Spleen (tissue), 11 donors: ENCODE results near the gene HSPA2. TPM values are rescaled to one million over a fixed set of nuclear protein-coding genes. Genes with fewer than 3 reads are reported as not detected.

Experiments used
- DNase-seq: peaks from one replicate; pipeline ENCODE4 v3.0.0-alpha.2; 2020
- H3K27ac ChIP-seq, 8 donors: fragments of 200-600 bp; sonication (generic) in 7 of 8; 1 replicate in 4 of 8; 2 replicates in 4 of 8; pipeline versions ENCODE4 v1.5.0 to v1.8.0; 2016 to 2021; ENCODE audit warnings: inconsistent platforms in 4 of 8, mild to moderate bottlenecking in 4 of 8, moderate library complexity in 1 of 8
- H3K27me3 ChIP-seq, 7 donors: fragments of 200-600 bp; sonication (generic) in 6 of 7; replicated peaks in 1 of 7; 1 replicate in 4 of 7; 2 replicates in 3 of 7; pipeline versions ENCODE4 v1.5.0 to v1.8.0; 2016 to 2021; ENCODE audit warnings: inconsistent platforms in 3 of 7, mild to moderate bottlenecking in 1 of 7
- H3K36me3 ChIP-seq, 6 donors: fragments of 200-600 bp; sonication (generic) in 5 of 6; 1 replicate in 4 of 6; 2 replicates in 2 of 6; pipeline versions ENCODE4 v1.5.0 to v1.8.0; 2016 to 2021; ENCODE audit warnings: inconsistent platforms in 2 of 6
- H3K4me1 ChIP-seq, 6 donors: fragments of 200-600 bp; sonication (generic) in 5 of 6; 1 replicate in 3 of 6; 2 replicates in 3 of 6; pipeline versions ENCODE4 v1.5.0 to v1.8.0; 2016 to 2021; ENCODE audit warnings: inconsistent platforms in 3 of 6
- H3K4me3 ChIP-seq, 8 donors: fragments of 200-600 bp; sonication (generic) in 7 of 8; 1 replicate in 4 of 8; 2 replicates in 4 of 8; pipeline versions ENCODE4 v1.5.0 to v1.8.0; 2016 to 2021; ENCODE audit warnings: inconsistent platforms in 4 of 8, mild to moderate bottlenecking in 4 of 8, moderate library complexity in 2 of 8
- H3K9me3 ChIP-seq, 8 donors: fragments of 200-600 bp; sonication (generic) in 7 of 8; 1 replicate in 4 of 8; 2 replicates in 4 of 8; pipeline versions ENCODE4 v1.5.0 to v1.8.0; 2016 to 2021; ENCODE audit warnings: inconsistent platforms in 4 of 8
- POLR2A ChIP-seq, 3 donors: fragments of 450-650 bp; IDR thresholded peaks; one replicate each; pipeline ENCODE4 v1.5.1; 2017; ENCODE audit warnings: antibody characterized with exemption in 3 of 3, mild to moderate bottlenecking in 1 of 3
- POLR2AphosphoS5 ChIP-seq, 3 donors: sonication (generic); formaldehyde crosslinking; IDR thresholded peaks; one replicate each; pipeline ENCODE4 v1.5.1; 2017; ENCODE audit warnings: antibody characterized with exemption in 3 of 3
- WGBS, 5 donors: extraction: QIAGEN DNeasy Blood & Tissue Kit in 3 of 5; methylation state at CpG; one replicate each; pipeline versions ENCODE4 v1.1.5 to v1.1.7; 2013 to 2018; 5-methylcytosine and 5-hydroxymethylcytosine counted together
- intact Hi-C: fragments of 100-400 bp; cut with DNase I; formaldehyde crosslinking; loops from one replicate; pipeline ENCODE4 v1.15.0; 2023; ENCODE audit warnings: low total_unique reads
- polyA plus RNA-seq, 3 donors: library from polyadenylated mRNA; stranded (reverse); fragments of 200-250 nt; gene quantifications; one replicate each; pipeline ENCODE4 v1.2.1, GENCODE V29; 2013
- small RNA-seq, 4 donors: library from RNA; depleted of rRNA; stranded (forward); fragments of <200 nt; gene quantifications; one replicate each; pipeline ENCODE3, GENCODE V24; 2016
- total RNA-seq, 7 donors: library from RNA; depleted of rRNA in 3 of 7; stranded (reverse); fragments of >200 nt in 3 of 7; fragmentation: NEBNext Ultra II Directional in 4 of 7; extraction: Animal tissue kit (Norgen Biotek cat#: 25700) in 4 of 7; gene quantifications; one replicate each; pipeline versions ENCODE4 v1.1.0 to v1.2.1, GENCODE V29; 2016 to 2021
- TF ChIP-seq, protein P1 (sequence below), 11 experiments: fragments of 200-600 bp in 7 of 11; fragments of 450-650 bp in 4 of 11; sonication (generic) in 4 of 11; IDR thresholded peaks in 8 of 11; conservative IDR thresholded peaks in 3 of 11; 1 replicate in 7 of 11; 2 replicates in 4 of 11; pipeline versions ENCODE4 v1.4.0 to v1.8.0; 2016 to 2021; ENCODE audit warnings: antibody characterized with exemption in 11 of 11, inconsistent platforms in 4 of 11, mild to moderate bottlenecking in 1 of 11
- donor health status: healthy with polysubstance abuse.
- donor health status: DM: no; HTN: no; CAD: no; lungs with moderate emphysema.
- donor health status: DM: no; HTN: no; CAD: no.
- donor health status: Bipolar disorder and iron deficiency.
- donor health status: healthy.
- donor health status: DM: no; HTN: no; CAD: no.
- donor health status: DM: yes; HTN: yes; CAD: no.

Gene HSPA2
- total and polyA plus RNA-seq, 10 donors: 3.9 to 53.8 (median 23.6) TPM

DNA sequence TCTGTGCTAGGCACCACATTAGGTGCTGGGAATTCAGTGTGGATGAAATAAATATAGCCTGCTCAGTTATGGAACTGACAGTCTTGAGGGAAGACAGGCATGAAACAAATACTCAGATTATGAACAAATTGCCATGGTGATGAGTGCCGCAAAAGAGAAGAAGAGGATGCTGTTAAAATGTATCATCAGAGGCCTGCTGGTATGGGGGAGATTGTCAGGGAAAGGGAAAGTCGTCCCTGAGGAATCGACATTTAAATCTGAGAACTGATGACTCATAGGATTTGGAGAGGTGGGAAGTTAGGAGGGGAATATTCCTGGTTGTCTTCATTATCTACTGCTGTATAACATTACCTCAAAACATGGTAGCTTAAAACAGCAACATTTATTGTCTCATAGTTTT, 51.3 kb downstream of the HSPA2 start:
- WGBS, 5 donors: 86 to 95% (median 91%) methylated on average over 3 of the region's 3 CpGs
- H3K4me1 ChIP-seq: no peaks in the 10 kb centered on the region
- no peaks in the 10 kb centered on the region for H3K36me3 ChIP-seq
- intact Hi-C loops: no loop called here
- TF ChIP-seq POLR2AphosphoS5 (IDR thresholded peaks at IDR 0.05): no peak
- TF ChIP-seq, protein P1, sequence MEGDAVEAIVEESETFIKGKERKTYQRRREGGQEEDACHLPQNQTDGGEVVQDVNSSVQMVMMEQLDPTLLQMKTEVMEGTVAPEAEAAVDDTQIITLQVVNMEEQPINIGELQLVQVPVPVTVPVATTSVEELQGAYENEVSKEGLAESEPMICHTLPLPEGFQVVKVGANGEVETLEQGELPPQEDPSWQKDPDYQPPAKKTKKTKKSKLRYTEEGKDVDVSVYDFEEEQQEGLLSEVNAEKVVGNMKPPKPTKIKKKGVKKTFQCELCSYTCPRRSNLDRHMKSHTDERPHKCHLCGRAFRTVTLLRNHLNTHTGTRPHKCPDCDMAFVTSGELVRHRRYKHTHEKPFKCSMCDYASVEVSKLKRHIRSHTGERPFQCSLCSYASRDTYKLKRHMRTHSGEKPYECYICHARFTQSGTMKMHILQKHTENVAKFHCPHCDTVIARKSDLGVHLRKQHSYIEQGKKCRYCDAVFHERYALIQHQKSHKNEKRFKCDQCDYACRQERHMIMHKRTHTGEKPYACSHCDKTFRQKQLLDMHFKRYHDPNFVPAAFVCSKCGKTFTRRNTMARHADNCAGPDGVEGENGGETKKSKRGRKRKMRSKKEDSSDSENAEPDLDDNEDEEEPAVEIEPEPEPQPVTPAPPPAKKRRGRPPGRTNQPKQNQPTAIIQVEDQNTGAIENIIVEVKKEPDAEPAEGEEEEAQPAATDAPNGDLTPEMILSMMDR (IDR thresholded peaks at IDR 0.05 in 8 of 11, conservative IDR thresholded peaks at IDR 0.05 in 3 of 11): no peak
- no peak for TF ChIP-seq POLR2A (IDR thresholded peaks at IDR 0.05)
- H3K9me3 ChIP-seq: no peaks in the 10 kb centered on the region
- H3K4me3 ChIP-seq: no peak overlapping the region
- no peak for DNase-seq
- H3K27ac ChIP-seq: no peak overlapping the region
- H3K27me3 ChIP-seq: no peaks in the 10 kb centered on the region

Small RNAs within 50 kb of the gene (small RNA-seq; reads per million reads assigned to genes)
- 0 reads per million in 4 donors for gene AL049869.4

Other genes with a start within 250 kb of the HSPA2 start
- 1 to 10 TPM; 3.1 to 9.0 (median 5.4) TPM for gene ESR2, start 246.4 kb upstream of the HSPA2 start, total RNA-seq
- gene ESR2, start 246.4 kb upstream of the HSPA2 start, polyA plus RNA-seq: 1 to 10 TPM in 2 of 3 donors, under 1 TPM in 1; 0.93 to 1.4 (median 1.3) TPM
- 10 to 100 TPM; 25.7 to 65.9 (median 45.3) TPM for gene MTHFD1, start 152.4 kb upstream of the HSPA2 start, total RNA-seq
- 10 to 100 TPM; 17.6 to 25.8 (median 23.4) TPM for gene MTHFD1, start 152.4 kb upstream of the HSPA2 start, polyA plus RNA-seq
- gene AKAP5, start 75.2 kb upstream of the HSPA2 start, total RNA-seq: 1 to 10 TPM in 5 of 7 donors, under 1 TPM in 2; 0.76 to 3.7 (median 1.8) TPM
- gene AKAP5, start 75.2 kb upstream of the HSPA2 start, polyA plus RNA-seq: under 1 TPM; 0.39 to 0.58 (median 0.56) TPM
- 10 to 100 TPM; 14.7 to 27.5 (median 21.3) TPM for gene ZBTB25, start 36.9 kb upstream of the HSPA2 start, total RNA-seq
- 1 to 10 TPM; 5.0 to 5.7 (median 5.5) TPM for gene ZBTB25, start 36.9 kb upstream of the HSPA2 start, polyA plus RNA-seq
- 10 to 100 TPM; 51.7 to 84.2 (median 66.9) TPM for gene ZBTB1, start 36.0 kb upstream of the HSPA2 start, total RNA-seq
- 10 to 100 TPM; 25.4 to 31.3 (median 27.5) TPM for gene ZBTB1, start 36.0 kb upstream of the HSPA2 start, polyA plus RNA-seq
- gene PPP1R36, start 9.2 kb downstream of the HSPA2 start, total RNA-seq: 1 to 10 TPM in 2 of 7 donors, under 1 TPM in 3, not detected in 2; 0.30 to 1.1 (median 0.72) TPM
- under 1 TPM; 0.26 to 0.48 (median 0.36) TPM for gene PPP1R36, start 9.2 kb downstream of the HSPA2 start, polyA plus RNA-seq
- 10 to 100 TPM; 31.5 to 77.7 (median 56.2) TPM for gene PLEKHG3, start 163.7 kb downstream of the HSPA2 start, total RNA-seq
- gene PLEKHG3, start 163.7 kb downstream of the HSPA2 start, polyA plus RNA-seq: 10 to 100 TPM in 2 of 3 donors, 1 to 10 TPM in 1; 4.5 to 17.1 (median 12.3) TPM